Coronary artery (tissue), 2 donors: ENCODE measurements around the gene GDPD5.
A peak's percentile ranks its signal among the peaks of the same experiment; 100 is the strongest.

ENCODE experiments used
- DNase-seq: peaks from one replicate; pipeline ENCODE4 v3.0.0-alpha.2; 2017; ENCODE audit warnings: low spot score
- H3K27ac ChIP-seq, 2 donors: fragments of 200-600 bp; sonication (generic); one replicate each; pipeline ENCODE4 v1.5.1; 2016 to 2019
- H3K4me3 ChIP-seq: fragments of 200-600 bp; sonication (generic); 2 replicates; pipeline ENCODE4 v1.5.1; 2016; ENCODE audit warnings: mild to moderate bottlenecking, moderate library complexity
- CTCF ChIP-seq: fragments of 200-600 bp; sonication (generic); IDR thresholded peaks from one replicate; pipeline ENCODE4 v1.5.1; 2019; ENCODE audit warnings: antibody characterized with exemption

Gene GDPD5

GRCh38 chr11:75527130-75527529, 1.4 kb upstream of the GDPD5 start:
- no peak for TF ChIP-seq CTCF
- Histone ChIP-seq H3K27ac (no peak overlapping the region), H3K4me3 (no peak overlapping the region)
- DNase-seq, result no peak

GRCh38 chr11:75526192-75526541, 426 bp upstream of the GDPD5 start:
- DNase-seq, result no peak
- no peak for TF ChIP-seq CTCF
- Histone ChIP-seq H3K4me3 (peak overlapping the region; percentile 94), H3K27ac (peak overlapping the region; percentile 62 to 77)

DNA sequence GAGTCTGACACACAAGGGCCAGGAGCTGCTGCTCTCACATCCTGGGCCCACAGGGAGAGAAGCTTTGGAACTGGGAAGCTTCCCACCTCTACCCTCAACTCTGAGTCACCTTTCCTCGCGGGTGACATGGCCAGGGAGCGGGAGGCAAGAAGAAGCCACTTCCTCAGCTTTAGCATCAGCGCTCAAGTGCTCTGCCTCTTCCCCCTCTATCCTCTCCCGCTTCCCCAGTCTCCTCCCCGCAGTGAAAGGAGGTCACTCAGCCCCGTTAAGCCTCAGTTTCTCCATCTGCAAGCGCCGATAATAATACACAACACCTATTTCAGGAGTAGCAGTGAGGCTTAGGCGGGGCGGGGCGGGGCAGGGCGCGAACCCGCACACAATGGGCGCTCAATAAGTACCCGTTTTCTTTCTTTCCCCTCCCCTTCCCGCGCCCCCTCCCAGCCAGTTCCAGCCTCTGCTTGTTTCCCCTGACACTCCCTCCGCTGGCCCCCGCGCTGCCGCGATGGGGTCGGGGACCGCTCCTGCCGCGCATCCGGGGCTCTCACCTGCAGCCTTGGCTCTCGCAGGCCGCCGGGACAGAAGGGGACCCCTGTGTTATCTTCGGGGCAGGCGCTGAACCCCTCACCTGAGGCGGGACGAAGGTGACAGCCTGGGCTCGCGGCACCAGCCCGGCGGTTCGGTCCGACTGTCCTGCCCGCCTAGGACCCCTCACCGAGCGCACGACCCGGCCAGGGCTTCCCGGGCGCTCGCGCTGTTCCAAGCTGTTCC, 892 bp downstream of the GDPD5 start:
- H3K4me3 ChIP-seq, result peak overlapping the region; percentile 94
- no peak for TF ChIP-seq CTCF
- H3K27ac ChIP-seq, result peak overlapping the region; percentile 62 to 77
- DNase-seq, result no peak

DNA sequence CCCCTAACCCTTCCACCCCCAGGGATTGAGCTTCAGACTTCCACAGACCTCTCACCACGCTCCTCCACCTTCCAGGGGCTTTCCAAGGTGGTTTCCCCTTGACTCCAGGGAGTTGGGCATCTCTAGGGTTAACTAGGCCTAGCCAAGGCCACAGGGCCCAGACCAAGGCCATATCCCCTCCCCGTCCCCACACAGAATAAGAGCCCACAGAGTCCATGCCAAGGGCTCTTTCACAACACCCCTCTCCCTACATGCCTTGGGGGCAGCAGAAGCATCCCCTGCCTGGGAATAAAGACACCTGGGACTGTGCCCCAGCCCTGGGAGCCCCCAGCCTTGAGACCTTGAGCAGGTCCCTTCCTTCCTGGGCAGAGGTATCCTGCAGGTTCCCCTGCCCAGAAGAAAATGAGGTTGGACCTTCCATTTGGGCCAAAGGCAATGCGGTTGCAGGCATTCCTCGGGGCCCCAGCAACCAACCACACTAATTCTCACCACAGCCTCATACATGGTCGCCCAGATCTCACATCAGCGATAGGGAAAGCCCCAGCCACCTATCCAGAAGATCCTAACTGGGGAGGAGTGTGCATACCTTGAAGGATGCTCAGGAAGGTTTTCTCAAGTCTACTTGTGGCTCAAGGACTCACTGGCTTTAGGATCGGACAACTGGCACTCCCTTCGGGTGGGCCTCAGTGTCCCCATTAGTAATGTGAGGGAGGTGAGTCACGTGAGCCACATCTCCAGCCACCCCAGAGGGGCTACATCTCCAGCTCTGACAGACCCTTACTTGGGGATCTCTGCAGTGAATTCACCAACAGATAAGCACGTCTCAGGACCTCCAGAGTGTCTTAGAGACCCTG, 1.7 kb downstream of the GDPD5 start:
- peak overlapping the region; percentile 94 for H3K4me3 ChIP-seq
- no peak for TF ChIP-seq CTCF
- no peak for DNase-seq
- H3K27ac ChIP-seq, result peak overlapping the region in 1 of 2 donors; percentile 77

DNA sequence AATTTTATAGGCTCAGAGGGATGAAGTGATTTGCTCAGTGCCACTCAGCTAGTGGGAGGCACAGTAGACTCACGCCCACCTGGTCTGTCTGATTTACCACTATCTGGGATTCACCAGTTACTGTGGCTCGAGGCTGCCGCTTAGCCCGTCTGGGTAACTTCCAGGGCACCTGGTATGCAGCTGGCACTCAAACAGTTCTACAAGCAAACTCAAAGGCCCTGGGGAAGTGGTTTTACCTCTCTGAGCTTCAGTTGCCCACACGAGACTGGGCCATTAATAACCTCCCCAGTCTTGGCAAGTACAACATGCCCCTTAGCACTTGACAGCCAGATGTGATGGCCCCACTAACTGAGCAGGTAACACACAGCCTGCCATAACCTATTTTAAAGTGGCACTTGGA, 2.6 kb downstream of the GDPD5 start:
- no peak for DNase-seq
- H3K27ac ChIP-seq, result peak overlapping the region in 1 of 2 donors; percentile 8
- TF ChIP-seq CTCF, result no peak
- no peak overlapping the region for H3K4me3 ChIP-seq

DNA sequence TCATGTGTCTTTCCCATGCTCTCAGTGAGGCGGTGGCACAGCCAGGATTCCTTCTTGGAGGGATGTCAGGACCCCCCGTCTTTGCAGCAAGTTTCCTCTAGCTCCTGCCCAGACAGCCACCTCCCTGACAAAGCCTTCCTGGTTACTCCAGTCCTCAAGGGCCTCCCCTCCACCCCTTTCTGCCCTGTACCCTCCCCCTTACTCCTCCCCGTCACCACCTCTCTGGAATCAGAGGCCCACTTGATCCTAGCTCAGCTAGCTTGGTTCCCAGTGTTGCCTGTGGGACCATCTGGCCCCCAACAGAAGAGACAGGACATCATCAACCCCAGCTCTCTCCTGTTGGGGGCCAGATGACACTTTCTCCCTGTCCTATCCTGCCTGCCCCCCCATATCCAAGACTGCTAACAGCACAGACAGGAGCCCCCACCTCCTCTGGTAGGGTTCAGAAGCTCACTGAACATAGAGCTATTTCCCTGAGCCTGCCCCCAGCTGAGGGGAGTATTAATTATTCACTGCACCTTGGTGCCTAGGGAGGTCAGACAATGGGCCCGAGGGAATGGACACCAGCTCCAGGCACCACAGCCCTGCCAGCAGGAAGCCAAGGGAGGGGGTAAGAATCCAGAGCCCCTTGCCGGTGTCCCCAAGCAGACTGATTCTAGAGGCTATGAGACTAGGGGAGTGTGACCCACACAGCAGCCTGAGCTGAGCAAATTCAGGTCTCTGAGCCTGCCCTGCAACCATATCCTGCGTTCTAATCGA, 3.3 kb downstream of the GDPD5 start:
- TF ChIP-seq CTCF, result no peak
- peak overlapping the region in 1 of 2 donors; percentile 8 for H3K27ac ChIP-seq
- no peak overlapping the region for H3K4me3 ChIP-seq
- no peak for DNase-seq
